Measurements from ENCODE around the gene FAM241B.

Gene FAM241B

GRCh38 chr10:69634759-69635425 is 4.8 kb downstream of the FAM241B start:
- no peak for DNase-seq

- DNase-seq = no peak
These were observed 5.6 kb downstream of the FAM241B start for GRCh38 chr10:69635428-69636272.

- DNase-seq = no peak
These were observed 6.2 kb downstream of the FAM241B start for GRCh38 chr10:69636273-69636575.

GRCh38 chr10:69636626-69637605 is 6.9 kb downstream of the FAM241B start:
- DNase-seq = no peak

GRCh38 chr10:69638642-69639041 is 8.6 kb downstream of the FAM241B start:
- DNase-seq = no peak

GRCh38 chr10:69639291-69640195 is 9.5 kb downstream of the FAM241B start:
- peak; percentile 15 for DNase-seq

- DNase-seq = no peak
These were observed 10.3 kb downstream of the FAM241B start for GRCh38 chr10:69640196-69640980.

- no peak for DNase-seq
These were observed 11.4 kb downstream of the FAM241B start for GRCh38 chr10:69641261-69641980.

GRCh38 chr10:69642747-69643146 is 12.7 kb downstream of the FAM241B start:
- DNase-seq = no peak

- no peak for DNase-seq
These were observed 14.0 kb downstream of the FAM241B start for GRCh38 chr10:69643779-69644657.

- peak; percentile 40 for DNase-seq
These were observed 14.7 kb downstream of the FAM241B start for GRCh38 chr10:69644658-69645295.

- no peak for DNase-seq
These were observed 15.5 kb downstream of the FAM241B start for GRCh38 chr10:69645296-69646184.

- DNase-seq = no peak
These were observed 16.4 kb downstream of the FAM241B start for GRCh38 chr10:69646185-69647060.

GRCh38 chr10:69647126-69647525 is 17.1 kb downstream of the FAM241B start:
- DNase-seq = no peak

GRCh38 chr10:69647819-69648218 is 17.8 kb downstream of the FAM241B start:
- no peak for DNase-seq

- DNase-seq = no peak
These were observed 18.4 kb downstream of the FAM241B start for GRCh38 chr10:69648461-69648860.

All from NCI-H1105 (cell line).